Pancreas (tissue), 10 donors: ENCODE results near the gene PPP2R5E. TPM values are rescaled to one million over a fixed set of nuclear protein-coding genes. Genes with fewer than 3 reads are reported as not detected.

Experiments used
- ATAC-seq, 4 donors: fragments of 200-7000 bp; cut with Tn5 transposase; one replicate each; pipeline versions ENCODE4 v1.8.0 to v1.9.1; 2020; ENCODE audit warnings: mild to moderate bottlenecking in 4 of 4, moderate library complexity in 4 of 4
- DNase-seq, 6 donors: peaks; one replicate each; pipeline ENCODE4 v3.0.0-alpha.2; 2020
- FAIRE-seq: peaks from 2 replicates; lab custom pipeline; 2012; peaks lifted over from hg19 to GRCh38; lab: Jason Lieb, UNC
- H3K27ac ChIP-seq, 4 donors: fragments of 200-600 bp; sonication (generic); 1 replicate in 3 of 4; 2 replicates in 1 of 4; pipeline versions ENCODE4 v1.5.0 to v1.8.0; 2020
- H3K27me3 ChIP-seq, 4 donors: fragments of 200-600 bp; one replicate each; pipeline ENCODE4 v1.8.0; 2021
- H3K36me3 ChIP-seq, 3 donors: fragments of 200-600 bp; sonication (generic) in 1 of 3; one replicate each; pipeline versions ENCODE4 v1.5.0 to v1.8.0; 2020 to 2021
- H3K4me1 ChIP-seq, 3 donors: fragments of 200-600 bp; one replicate each; pipeline ENCODE4 v1.8.0; 2021
- H3K4me3 ChIP-seq, 4 donors: fragments of 200-600 bp; sonication (generic) in 2 of 4; one replicate each; pipeline versions ENCODE4 v1.5.0 to v1.8.0; 2020 to 2021
- H3K9me3 ChIP-seq, 4 donors: fragments of 200-600 bp; one replicate each; pipeline ENCODE4 v1.8.0; 2021
- WGBS, 2 donors: extraction: QIAGEN DNeasy Blood & Tissue Kit; methylation state at CpG; one replicate each; pipeline ENCODE4 v1.1.7; 2013; 5-methylcytosine and 5-hydroxymethylcytosine counted together
- intact Hi-C, 3 donors: fragments of 100-400 bp; cut with DNase I; formaldehyde crosslinking; loops; one replicate each; pipeline versions ENCODE4 v1.11.1 to v1.14.2; 2022
- polyA plus RNA-seq, 2 donors: library from polyadenylated mRNA; stranded (reverse); fragments of 200-250 nt; gene quantifications; one replicate each; pipeline ENCODE4 v1.2.3, GENCODE V29; 2013
- total RNA-seq, 6 donors: library from RNA; stranded (reverse); fragmentation: NEBNext Ultra II Directional in 4 of 6; extraction: Animal tissue kit (Norgen Biotek cat#: 25700) in 4 of 6; gene quantifications; one replicate each; pipeline versions ENCODE4 v1.2.1 to v1.2.4, GENCODE V29; 2021 to 2023
- TF ChIP-seq, protein P1 (sequence below), 4 donors: fragments of 200-600 bp; sonication (generic) in 3 of 4; IDR thresholded peaks; one replicate each; pipeline versions ENCODE4 v1.5.0 to v1.8.0; 2021; ENCODE audit warnings: antibody characterized with exemption in 4 of 4
- donor health status: healthy with polysubstance abuse.
- donor health status: DM: no; HTN: no; CAD: no; lungs with moderate emphysema.
- donor health status: DM: no; HTN: no; CAD: no.
- donor health status: control.
- donor health status: control.
- donor health status: Bipolar disorder and iron deficiency.
- donor health status: DM: yes; HTN: yes; CAD: no.
- donor health status: DM: no; HTN: no; CAD: no.
- donor health status: DM: no; HTN: no; CAD: no.
- donor health status: DM: yes; HTN: yes; CAD: no.

PPP2R5E gene
- total and polyA plus RNA-seq, 8 donors: 3.6 to 25.6 (median 15.0) TPM

DNA sequence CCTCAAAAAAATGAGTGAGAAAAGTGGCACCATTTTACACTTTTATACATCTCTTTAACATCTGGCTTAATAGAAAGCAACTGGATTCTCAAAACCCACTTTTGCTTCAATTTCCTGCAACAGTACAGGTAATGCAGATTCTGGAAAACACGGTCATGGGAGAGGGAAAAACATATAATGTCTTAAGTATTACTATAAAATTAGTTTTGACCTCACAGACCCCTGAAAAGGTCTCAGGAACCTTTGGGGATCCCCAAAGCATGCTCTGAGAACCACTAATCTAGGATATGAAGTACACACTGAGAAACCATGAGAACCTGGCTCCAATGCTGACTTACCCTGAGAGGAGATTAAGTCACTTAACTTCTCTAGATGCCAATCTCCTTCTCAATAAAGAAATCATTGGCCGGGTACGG, 64.7 kb downstream of the PPP2R5E start:
- intact Hi-C loops: no loop called here
- FAIRE-seq (no peak), DNase-seq (no peak), ATAC-seq (no peak)
- peaks cover 7 to 31% (median 14%) of the 10 kb centered on the region in 3 donors for H3K4me1 ChIP-seq
- H3K27me3 ChIP-seq: no peaks in the 10 kb centered on the region
- no peaks in the 10 kb centered on the region for H3K36me3 ChIP-seq
- WGBS, 2 donors: 86 to 96% methylated on average over 3 of the region's 3 CpGs
- H3K4me3 ChIP-seq: no peak overlapping the region
- TF ChIP-seq, protein P1, sequence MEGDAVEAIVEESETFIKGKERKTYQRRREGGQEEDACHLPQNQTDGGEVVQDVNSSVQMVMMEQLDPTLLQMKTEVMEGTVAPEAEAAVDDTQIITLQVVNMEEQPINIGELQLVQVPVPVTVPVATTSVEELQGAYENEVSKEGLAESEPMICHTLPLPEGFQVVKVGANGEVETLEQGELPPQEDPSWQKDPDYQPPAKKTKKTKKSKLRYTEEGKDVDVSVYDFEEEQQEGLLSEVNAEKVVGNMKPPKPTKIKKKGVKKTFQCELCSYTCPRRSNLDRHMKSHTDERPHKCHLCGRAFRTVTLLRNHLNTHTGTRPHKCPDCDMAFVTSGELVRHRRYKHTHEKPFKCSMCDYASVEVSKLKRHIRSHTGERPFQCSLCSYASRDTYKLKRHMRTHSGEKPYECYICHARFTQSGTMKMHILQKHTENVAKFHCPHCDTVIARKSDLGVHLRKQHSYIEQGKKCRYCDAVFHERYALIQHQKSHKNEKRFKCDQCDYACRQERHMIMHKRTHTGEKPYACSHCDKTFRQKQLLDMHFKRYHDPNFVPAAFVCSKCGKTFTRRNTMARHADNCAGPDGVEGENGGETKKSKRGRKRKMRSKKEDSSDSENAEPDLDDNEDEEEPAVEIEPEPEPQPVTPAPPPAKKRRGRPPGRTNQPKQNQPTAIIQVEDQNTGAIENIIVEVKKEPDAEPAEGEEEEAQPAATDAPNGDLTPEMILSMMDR (IDR thresholded peaks at IDR 0.05): no peak
- H3K27ac ChIP-seq: peak overlapping the region in 1 of 4 donors; percentile 24
- no peaks in the 10 kb centered on the region for H3K9me3 ChIP-seq

DNA sequence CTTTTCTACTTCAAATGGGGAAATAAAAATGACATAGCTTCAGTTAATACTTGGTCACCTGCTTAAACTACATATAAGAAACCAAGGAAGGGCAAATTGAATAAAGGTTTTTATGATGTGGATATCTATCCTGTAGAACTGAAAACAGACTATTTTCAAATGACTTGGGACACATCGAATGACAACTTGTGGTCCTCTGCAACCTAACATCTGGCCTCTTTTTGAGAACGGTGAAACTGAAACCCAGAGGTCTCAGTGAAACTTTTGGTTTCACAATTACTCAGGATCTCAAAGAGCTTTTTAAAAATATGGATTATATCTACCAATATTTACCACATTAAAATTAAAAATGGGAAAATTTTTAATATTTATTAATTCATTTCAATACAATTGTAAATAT, 65.2 kb downstream of the PPP2R5E start:
- H3K36me3 ChIP-seq: no peaks in the 10 kb centered on the region
- H3K27me3 ChIP-seq: no peaks in the 10 kb centered on the region
- DNase-seq (no peak), FAIRE-seq (peak; percentile 75), ATAC-seq (peak in 2 of 4 donors; percentile 17 to 43)
- H3K4me1 ChIP-seq: peaks cover 7 to 33% (median 14%) of the 10 kb centered on the region in 3 donors
- H3K4me3 ChIP-seq: no peak overlapping the region
- TF ChIP-seq, protein P1 (IDR thresholded peaks at IDR 0.05): no peak
- H3K9me3 ChIP-seq: no peaks in the 10 kb centered on the region
- 76 to 77% methylated on average over 2 of the region's 2 CpGs for WGBS, 2 donors
- peak overlapping the region in 2 of 4 donors; percentile 15 to 24 for H3K27ac ChIP-seq
- intact Hi-C loops: no loop called here

DNA sequence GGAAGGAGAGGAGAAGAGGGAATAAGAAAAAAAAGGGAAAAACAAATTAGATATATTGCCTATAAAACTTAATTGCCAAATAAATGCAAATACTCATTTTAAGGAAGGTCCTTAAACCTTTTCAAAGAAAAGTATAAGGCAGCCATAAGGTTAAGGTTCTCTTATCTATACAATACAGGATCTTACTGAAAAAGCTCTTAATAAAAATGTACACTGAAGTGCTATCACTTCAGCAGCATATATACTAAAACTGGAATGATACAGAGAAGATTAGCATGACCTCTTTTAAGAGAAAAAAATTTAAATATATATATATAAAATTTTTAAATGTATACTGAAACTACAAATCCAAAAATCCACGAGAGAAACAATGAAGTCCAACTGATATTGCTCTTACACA, 65.6 kb downstream of the PPP2R5E start:
- intact Hi-C loops: no loop called here
- TF ChIP-seq, protein P1 (IDR thresholded peaks at IDR 0.05): no peak
- Histone ChIP-seq H3K4me3 (no peak overlapping the region), H3K4me1 (peaks cover 7 to 37% (median 14%) of the 10 kb centered on the region in 3 donors), H3K9me3 (no peaks in the 10 kb centered on the region), H3K27me3 (no peaks in the 10 kb centered on the region), H3K27ac (peak overlapping the region in 2 of 4 donors; percentile 15 to 24), H3K36me3 (no peaks in the 10 kb centered on the region)
- ATAC-seq (no peak), FAIRE-seq (no peak), DNase-seq (no peak)
- WGBS, 2 donors: 22 to 28% methylated on average over 1 of the region's 1 CpG

DNA sequence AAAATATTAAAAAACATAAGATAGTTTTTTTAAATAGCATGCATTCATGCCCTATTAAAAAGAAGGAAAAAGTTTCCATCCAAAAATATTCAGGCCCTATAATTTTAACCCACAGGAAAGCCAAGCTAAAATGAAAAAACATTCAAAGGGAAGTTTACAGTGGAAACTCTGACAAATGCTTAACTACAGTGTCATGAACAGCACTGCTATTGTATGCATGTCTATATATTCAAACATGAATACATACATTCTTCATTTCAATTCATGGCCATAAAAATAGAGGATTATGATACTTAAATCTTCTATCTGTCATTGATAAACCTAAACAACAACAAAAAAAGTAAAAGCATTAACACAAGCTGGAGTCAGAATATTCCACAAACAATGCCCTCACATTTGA, 67.4 kb downstream of the PPP2R5E start:
- H3K36me3 ChIP-seq: no peaks in the 10 kb centered on the region
- no peak for DNase-seq
- TF ChIP-seq, protein P1 (IDR thresholded peaks at IDR 0.05): no peak
- peak overlapping the region in 1 of 4 donors; percentile 4 for H3K27ac ChIP-seq
- H3K4me1 ChIP-seq: peaks cover 18 to 53% (median 30%) of the 10 kb centered on the region in 3 donors
- no peaks in the 10 kb centered on the region for H3K27me3 ChIP-seq
- intact Hi-C loops: no loop called here
- no peak overlapping the region for H3K4me3 ChIP-seq
- no peak for FAIRE-seq
- H3K9me3 ChIP-seq: no peaks in the 10 kb centered on the region
- no peak for ATAC-seq

DNA sequence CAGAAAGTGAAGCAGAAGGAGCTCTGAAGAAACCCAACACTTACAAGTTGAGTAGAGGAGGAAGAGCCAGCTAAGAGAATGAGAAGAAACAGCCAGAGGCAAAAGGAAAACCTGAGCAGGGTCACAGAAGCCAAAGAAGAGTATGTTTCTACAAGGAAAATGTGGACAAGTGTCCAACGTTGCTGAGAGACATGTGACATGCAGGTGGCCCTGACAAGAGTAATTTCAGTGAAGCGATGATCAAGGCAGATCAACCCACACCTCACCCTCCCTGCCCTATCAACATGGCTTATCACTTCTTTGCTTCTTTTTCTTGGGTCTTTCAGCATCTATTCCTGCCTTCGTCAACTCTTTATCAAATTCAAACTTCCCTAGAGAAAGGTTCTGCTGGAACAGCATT, 68.3 kb downstream of the PPP2R5E start:
- no peaks in the 10 kb centered on the region for H3K36me3 ChIP-seq
- WGBS, 2 donors: 79 to 80% methylated on average over 3 of the region's 3 CpGs
- TF ChIP-seq, protein P1 (IDR thresholded peaks at IDR 0.05): no peak
- no peak for ATAC-seq
- no peaks in the 10 kb centered on the region for H3K27me3 ChIP-seq
- no peak for DNase-seq
- intact Hi-C loops: no loop called here
- H3K4me3 ChIP-seq: no peak overlapping the region
- no peaks in the 10 kb centered on the region for H3K9me3 ChIP-seq
- no peak overlapping the region for H3K27ac ChIP-seq
- FAIRE-seq: no peak
- H3K4me1 ChIP-seq: peaks cover 18 to 60% (median 37%) of the 10 kb centered on the region in 3 donors
